AML-193 (cell line): ENCODE results near the gene TNNC1.

Source experiments
- DNase-seq, 2 experiments: peaks; one replicate each; lab custom pipeline; 2025; lab: John Stamatoyannopoulos, UW

TNNC1 gene

GRCh38 chr3:52443791-52444687, 9.8 kb downstream of the TNNC1 start:
- DNase-seq = no peak

- no peak for DNase-seq
Measured at GRCh38 chr3:52443268-52443610, 10.6 kb downstream of the TNNC1 start.

GRCh38 chr3:52442409-52443267, 11.2 kb downstream of the TNNC1 start:
- no peak for DNase-seq

GRCh38 chr3:52441772-52442332, 12.0 kb downstream of the TNNC1 start:
- DNase-seq = no peak

GRCh38 chr3:52441091-52441771, 12.6 kb downstream of the TNNC1 start:
- DNase-seq = no peak

GRCh38 chr3:52440671-52441070, 13.2 kb downstream of the TNNC1 start:
- no peak for DNase-seq

GRCh38 chr3:52440249-52440551, 13.6 kb downstream of the TNNC1 start:
- no peak for DNase-seq

- no peak for DNase-seq
Measured at GRCh38 chr3:52439426-52440248, 14.2 kb downstream of the TNNC1 start.

- DNase-seq = no peak
Measured at GRCh38 chr3:52438579-52439425, 15.0 kb downstream of the TNNC1 start.

GRCh38 chr3:52438104-52438376, 15.8 kb downstream of the TNNC1 start:
- DNase-seq = no peak

- DNase-seq = no peak
Measured at GRCh38 chr3:52437326-52438103, 16.3 kb downstream of the TNNC1 start.

- DNase-seq = peak in 1 of 2 experiments; percentile 45
Measured at GRCh38 chr3:52436500-52437149, 17.2 kb downstream of the TNNC1 start.

- no peak for DNase-seq
Measured at GRCh38 chr3:52435246-52436101, 18.4 kb downstream of the TNNC1 start.

GRCh38 chr3:52434491-52435115, 19.2 kb downstream of the TNNC1 start:
- DNase-seq = no peak

- no peak for DNase-seq
Measured at GRCh38 chr3:52433996-52434479, 19.8 kb downstream of the TNNC1 start.

GRCh38 chr3:52433328-52433995, 20.4 kb downstream of the TNNC1 start:
- no peak for DNase-seq

GRCh38 chr3:52432691-52433141, 21.1 kb downstream of the TNNC1 start:
- peak; percentile 17 to 24 for DNase-seq
